Measurements from ENCODE around the gene LYZ.

LYZ gene

DNA sequence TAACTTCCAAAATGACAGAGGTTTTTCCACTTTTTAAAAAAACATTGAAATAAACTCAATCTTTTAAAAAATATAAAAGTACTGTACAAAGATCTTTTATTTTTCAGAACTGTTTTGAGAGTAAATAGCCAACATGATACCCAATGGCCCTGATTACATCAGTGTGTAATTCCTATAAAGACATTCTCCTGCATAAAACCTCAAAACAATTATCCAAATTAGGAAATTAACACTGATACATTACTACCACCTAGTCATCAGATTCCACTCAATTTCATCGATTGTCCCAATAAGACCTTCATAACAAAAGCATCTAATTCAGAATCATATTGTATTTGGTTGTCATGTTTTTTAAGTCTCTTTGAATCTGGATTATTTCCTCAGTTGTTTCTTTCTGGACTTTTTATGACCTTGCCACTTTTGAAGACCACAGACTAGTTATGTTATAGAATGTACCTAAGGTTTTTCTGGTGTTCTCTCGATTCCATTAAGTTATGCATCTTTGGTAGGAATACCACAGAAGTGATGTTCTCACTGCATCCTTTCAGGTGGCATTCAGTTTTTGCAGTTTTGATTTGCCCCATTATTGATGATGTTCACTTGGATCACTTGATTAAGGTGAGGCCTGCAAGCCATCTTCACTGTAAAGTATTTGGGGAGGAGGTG lies 7.3 kb downstream of the LYZ start:
- TF ChIP-seq, protein P1, sequence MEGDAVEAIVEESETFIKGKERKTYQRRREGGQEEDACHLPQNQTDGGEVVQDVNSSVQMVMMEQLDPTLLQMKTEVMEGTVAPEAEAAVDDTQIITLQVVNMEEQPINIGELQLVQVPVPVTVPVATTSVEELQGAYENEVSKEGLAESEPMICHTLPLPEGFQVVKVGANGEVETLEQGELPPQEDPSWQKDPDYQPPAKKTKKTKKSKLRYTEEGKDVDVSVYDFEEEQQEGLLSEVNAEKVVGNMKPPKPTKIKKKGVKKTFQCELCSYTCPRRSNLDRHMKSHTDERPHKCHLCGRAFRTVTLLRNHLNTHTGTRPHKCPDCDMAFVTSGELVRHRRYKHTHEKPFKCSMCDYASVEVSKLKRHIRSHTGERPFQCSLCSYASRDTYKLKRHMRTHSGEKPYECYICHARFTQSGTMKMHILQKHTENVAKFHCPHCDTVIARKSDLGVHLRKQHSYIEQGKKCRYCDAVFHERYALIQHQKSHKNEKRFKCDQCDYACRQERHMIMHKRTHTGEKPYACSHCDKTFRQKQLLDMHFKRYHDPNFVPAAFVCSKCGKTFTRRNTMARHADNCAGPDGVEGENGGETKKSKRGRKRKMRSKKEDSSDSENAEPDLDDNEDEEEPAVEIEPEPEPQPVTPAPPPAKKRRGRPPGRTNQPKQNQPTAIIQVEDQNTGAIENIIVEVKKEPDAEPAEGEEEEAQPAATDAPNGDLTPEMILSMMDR (conservative IDR thresholded peaks at IDR 0.05; ENCODE audit: low read depth, low read length): no peak
- no peak for DNase-seq (ENCODE audit: low read depth)
- no peak overlapping the region for H3K4me3 ChIP-seq (ENCODE audit: low read depth, low read length)

DNA sequence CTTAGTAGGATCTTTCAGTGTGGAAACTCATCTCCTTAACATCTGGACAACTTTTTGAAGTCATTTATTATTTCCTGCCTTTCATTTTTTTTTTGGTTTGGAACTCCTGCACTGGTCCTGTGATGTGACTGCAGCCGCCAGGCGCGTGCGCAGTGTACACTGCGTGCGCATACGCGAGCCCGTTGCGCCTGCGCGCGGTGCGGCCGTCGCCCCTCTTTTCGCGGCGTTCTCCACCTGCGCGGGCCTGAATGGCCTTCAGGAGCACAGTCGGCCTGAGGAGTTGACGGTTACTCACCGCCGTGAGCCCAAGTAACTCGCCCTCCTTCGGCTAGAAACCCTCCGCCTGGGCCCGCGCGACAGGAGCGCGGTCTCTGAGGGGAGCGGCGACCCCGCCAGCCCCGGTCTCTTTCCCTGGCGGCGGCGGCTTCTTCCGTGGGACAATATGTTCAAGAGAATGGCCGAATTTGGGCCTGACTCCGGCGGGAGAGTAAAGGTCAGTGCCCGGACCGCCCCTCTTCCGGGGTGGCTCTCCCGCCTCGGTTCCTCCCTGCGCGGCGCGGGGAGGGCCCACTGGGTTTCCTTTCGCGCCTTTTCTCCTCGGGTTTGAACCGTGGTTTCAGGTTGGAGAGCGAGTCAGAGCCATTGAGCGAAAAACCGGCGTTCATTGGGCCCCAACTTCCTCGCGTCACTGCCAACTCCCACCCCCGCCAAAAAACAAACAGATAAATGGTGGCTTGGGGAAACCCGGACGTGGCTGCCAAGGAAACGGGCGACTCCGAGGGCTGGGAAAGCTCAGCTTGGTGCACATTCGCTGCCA lies 11.6 kb downstream of the LYZ start, which contains the start of gene YEATS4:
Gene YEATS4 (plus strand): TSS at position 213 of the 817 bp plus-strand sequence. CDS start 230 bp downstream, at position 443.
- peak within 1 kb of the TSS; percentile 90 for H3K4me3 ChIP-seq (ENCODE audit: low read depth, low read length)
- TF ChIP-seq, protein P1 (conservative IDR thresholded peaks at IDR 0.05; ENCODE audit: low read depth, low read length): no peak
- DNase-seq (ENCODE audit: low read depth): peak; percentile 92

DNA sequence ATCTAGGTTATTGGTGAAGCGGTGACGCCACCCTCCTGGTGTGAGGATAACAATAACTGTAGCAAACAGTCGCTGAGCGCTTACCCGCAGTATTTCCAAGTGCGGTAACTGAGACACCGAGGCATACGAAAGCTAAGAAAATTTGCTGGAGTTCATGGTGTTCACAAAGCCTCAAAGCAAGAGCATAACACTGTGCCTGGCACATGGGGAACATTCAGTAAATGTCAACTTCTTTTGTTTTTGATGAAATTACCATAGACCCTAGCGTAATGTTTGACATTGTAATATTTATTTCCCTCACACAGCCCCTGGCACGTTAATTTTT lies 12.1 kb downstream of the LYZ start:
- H3K4me3 ChIP-seq (ENCODE audit: low read depth, low read length): peak overlapping the region; percentile 90

DNA sequence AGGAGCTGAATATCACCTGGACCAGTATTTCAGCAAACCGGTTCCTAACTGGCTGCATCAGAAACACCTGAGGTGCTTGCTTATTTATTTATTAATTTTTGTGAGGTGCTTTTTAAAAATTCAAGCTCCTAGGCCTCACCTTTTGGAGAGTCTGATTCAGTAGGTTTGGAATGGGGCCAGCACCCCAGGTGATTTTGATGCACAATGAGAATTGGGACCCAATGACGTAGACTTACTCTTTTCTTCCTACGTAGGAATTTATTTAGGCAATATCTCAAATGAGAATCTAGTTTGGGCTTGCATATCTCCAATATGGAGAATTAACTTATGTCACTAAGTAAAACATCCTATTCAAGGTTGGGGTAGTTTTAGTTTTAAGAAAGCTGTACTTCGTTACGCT lies 18.6 kb downstream of the LYZ start:
- H3K4me3 ChIP-seq (ENCODE audit: low read depth, low read length): no peak overlapping the region
- DNase-seq (ENCODE audit: low read depth): no peak
- TF ChIP-seq, protein P1 (conservative IDR thresholded peaks at IDR 0.05; ENCODE audit: low read depth, low read length): no peak

More for the DNA sequence above, 12.1 kb downstream of the LYZ start:
- no peak for DNase-seq (ENCODE audit: low read depth)
- TF ChIP-seq, protein P1 (conservative IDR thresholded peaks at IDR 0.05; ENCODE audit: low read depth, low read length): no peak

DNA sequence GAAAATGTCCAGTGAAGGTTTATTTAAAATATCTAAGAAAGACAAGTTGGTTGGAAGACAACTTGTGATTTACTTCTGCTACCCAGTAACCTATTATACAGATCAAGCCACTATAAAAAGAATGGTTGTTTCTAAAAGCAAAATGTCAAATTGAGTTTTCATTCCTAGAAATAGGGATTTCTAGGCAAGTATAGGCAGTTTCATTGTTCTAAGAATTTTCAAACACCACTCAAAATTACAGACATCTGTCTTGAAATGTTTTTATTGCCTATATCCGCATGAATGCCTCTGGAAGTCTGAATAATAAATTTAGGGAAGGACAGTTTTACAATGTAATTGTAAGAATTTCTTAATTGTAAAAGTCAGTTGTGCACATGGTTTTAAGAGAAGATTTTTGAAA lies 20.0 kb downstream of the LYZ start:
- TF ChIP-seq, protein P1 (conservative IDR thresholded peaks at IDR 0.05; ENCODE audit: low read depth, low read length): no peak
- no peak for DNase-seq (ENCODE audit: low read depth)
- H3K4me3 ChIP-seq (ENCODE audit: low read depth, low read length): no peak overlapping the region

DNA sequence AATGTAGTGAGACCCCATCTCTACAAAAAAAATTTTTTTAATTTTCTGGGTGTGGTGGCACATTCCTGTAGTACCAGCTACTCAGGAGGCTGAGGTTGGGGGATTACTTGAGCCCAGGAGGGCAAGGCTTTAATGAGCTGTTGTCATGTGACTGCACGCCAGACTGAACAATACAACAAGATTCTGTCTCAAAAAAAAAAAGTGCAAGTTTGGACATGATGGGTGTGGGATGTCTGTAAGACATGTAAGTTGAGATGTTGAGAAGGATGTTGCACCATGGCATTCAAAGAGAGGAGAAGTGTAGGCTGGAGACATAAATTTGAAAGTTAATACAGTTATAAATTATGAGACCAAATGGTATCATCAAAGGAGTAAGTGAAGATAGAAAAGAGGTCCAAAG lies 34.9 kb downstream of the LYZ start:
- no peak for DNase-seq (ENCODE audit: low read depth)
- TF ChIP-seq, protein P1 (conservative IDR thresholded peaks at IDR 0.05; ENCODE audit: low read depth, low read length): no peak
- H3K4me3 ChIP-seq (ENCODE audit: low read depth, low read length): no peak overlapping the region
